Loucy (cell line): ENCODE measurements around the gene MTHFR.

Experiments used
- EZH2phosphoT487 ChIP-seq: fragments of 200-600 bp; IDR thresholded peaks from 2 replicates; pipeline ENCODE4 v1.6.1; 2018; ENCODE audit warnings: antibody characterized with exemption, mild to moderate bottlenecking, moderate library complexity, borderline replicate concordance
- TF ChIP-seq, protein P1 (sequence below): fragments of 200-600 bp; sonication (generic); conservative IDR thresholded peaks from 2 replicates; pipeline ENCODE4 v1.5.1; 2014; ENCODE audit warnings: mild to moderate bottlenecking, antibody characterized with exemption, low read length

DNA sequence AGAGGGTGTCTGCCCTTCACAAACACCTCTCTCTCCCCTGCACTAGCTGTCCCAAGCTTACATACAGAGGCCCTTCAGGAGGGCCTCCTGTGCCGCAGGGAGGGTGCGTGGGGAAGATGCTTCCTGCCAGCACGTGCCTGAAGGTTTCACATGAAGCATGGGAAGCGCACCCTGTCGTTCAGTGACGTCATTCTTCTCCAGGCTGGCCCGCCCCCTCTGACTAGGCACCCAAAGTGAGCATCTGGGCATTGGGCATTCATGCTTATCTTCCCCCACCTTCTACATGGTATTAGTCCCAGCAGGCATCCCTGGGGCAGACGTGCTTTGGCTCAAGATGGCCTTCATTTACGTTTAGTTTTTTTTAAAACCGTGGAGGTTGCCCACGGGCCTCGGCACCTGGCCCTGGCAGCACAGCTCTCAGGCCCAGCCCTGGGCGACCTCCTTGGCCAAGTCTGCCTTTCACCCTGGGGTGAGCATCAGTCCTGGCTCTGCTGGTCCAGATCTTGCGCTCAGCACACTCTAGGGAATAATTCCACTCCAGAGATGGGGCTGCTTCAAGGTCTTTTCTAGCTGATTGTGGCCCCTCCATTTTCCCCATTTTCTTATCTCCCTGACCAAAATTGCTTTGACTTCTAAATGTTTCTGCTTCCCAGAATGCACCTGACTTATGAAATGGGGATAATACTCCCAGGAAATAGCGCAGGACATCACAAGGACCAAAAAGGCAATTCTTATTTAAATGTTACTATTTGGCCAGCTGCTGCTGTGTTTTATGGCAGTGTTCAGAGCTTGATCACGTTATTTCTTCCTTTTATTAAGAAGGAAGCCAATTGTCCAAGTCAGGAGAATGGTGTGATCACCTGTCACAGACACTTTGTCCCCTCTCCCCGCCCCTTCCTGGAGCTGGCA is 35.7 kb upstream of the MTHFR start:
- TF ChIP-seq, protein P1, sequence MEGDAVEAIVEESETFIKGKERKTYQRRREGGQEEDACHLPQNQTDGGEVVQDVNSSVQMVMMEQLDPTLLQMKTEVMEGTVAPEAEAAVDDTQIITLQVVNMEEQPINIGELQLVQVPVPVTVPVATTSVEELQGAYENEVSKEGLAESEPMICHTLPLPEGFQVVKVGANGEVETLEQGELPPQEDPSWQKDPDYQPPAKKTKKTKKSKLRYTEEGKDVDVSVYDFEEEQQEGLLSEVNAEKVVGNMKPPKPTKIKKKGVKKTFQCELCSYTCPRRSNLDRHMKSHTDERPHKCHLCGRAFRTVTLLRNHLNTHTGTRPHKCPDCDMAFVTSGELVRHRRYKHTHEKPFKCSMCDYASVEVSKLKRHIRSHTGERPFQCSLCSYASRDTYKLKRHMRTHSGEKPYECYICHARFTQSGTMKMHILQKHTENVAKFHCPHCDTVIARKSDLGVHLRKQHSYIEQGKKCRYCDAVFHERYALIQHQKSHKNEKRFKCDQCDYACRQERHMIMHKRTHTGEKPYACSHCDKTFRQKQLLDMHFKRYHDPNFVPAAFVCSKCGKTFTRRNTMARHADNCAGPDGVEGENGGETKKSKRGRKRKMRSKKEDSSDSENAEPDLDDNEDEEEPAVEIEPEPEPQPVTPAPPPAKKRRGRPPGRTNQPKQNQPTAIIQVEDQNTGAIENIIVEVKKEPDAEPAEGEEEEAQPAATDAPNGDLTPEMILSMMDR, result no peak
- no peak for TF ChIP-seq EZH2phosphoT487
